VCaP (cell line): Measurements from ENCODE around the gene RHOT2.

Source experiments
- H3K27ac ChIP-seq: fragments of 450-650 bp; 2 replicates; pipeline ENCODE4 v1.5.1; 2017
- TF ChIP-seq, protein P1 (sequence below): fragments of 450-650 bp; conservative IDR thresholded peaks from 2 replicates; pipeline ENCODE4 v1.5.1; 2017; ENCODE audit warnings: mild to moderate bottlenecking, moderate library complexity

RHOT2 gene

DNA sequence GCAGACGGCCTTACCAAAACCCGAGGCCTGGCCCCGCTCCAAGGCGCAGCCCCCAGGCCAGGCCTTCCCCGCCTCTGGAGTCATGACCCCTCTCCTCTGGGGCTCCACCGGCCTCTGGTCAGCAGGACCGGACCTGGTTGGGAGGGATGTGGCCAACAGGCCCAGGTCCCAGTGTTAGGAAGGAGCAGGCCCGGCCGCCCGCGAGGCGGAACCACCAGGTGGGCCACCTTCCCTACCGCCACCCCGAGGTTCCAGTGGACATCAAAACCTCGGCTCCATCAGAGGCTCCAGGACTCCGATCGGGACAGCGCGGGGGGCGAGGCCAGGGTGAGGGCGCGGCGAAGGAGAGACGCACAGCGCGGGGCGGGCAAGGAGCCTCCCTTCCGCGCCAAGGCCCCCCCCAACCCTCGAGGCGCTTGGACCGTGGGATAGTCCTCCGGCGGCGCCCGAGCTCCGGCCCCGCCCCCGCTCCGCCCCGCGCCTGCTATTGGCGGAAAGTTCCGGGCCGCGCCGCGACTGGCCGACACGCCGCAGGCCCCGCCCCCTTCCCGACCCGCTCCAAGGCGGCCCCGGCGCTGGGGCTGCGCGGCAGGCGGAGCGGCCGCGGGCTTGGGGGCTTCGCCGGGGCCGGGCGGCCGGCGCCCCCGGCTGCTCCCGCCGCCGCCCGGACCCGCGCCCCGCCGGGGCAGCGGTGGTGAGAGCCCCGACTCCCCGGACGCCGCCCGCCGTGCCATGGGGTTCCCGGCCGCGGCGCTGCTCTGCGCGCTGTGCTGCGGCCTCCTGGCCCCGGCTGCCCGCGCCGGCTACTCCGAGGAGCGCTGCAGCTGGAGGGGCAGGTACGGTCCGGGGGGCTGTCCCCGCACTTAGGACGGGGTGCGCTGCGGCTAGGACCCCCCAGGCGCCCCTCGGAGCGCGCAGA lies 46.9 kb downstream of the RHOT2 start, which contains the start of gene METRN:
TSS of gene METRN (plus strand) at position 561 of the 919 bp plus-strand sequence. CDS start at position 733, 172 bp downstream.
- H3K27ac ChIP-seq = peak within 1 kb of the TSS; percentile 53
- TF ChIP-seq, protein P1, sequence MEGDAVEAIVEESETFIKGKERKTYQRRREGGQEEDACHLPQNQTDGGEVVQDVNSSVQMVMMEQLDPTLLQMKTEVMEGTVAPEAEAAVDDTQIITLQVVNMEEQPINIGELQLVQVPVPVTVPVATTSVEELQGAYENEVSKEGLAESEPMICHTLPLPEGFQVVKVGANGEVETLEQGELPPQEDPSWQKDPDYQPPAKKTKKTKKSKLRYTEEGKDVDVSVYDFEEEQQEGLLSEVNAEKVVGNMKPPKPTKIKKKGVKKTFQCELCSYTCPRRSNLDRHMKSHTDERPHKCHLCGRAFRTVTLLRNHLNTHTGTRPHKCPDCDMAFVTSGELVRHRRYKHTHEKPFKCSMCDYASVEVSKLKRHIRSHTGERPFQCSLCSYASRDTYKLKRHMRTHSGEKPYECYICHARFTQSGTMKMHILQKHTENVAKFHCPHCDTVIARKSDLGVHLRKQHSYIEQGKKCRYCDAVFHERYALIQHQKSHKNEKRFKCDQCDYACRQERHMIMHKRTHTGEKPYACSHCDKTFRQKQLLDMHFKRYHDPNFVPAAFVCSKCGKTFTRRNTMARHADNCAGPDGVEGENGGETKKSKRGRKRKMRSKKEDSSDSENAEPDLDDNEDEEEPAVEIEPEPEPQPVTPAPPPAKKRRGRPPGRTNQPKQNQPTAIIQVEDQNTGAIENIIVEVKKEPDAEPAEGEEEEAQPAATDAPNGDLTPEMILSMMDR = no peak

DNA sequence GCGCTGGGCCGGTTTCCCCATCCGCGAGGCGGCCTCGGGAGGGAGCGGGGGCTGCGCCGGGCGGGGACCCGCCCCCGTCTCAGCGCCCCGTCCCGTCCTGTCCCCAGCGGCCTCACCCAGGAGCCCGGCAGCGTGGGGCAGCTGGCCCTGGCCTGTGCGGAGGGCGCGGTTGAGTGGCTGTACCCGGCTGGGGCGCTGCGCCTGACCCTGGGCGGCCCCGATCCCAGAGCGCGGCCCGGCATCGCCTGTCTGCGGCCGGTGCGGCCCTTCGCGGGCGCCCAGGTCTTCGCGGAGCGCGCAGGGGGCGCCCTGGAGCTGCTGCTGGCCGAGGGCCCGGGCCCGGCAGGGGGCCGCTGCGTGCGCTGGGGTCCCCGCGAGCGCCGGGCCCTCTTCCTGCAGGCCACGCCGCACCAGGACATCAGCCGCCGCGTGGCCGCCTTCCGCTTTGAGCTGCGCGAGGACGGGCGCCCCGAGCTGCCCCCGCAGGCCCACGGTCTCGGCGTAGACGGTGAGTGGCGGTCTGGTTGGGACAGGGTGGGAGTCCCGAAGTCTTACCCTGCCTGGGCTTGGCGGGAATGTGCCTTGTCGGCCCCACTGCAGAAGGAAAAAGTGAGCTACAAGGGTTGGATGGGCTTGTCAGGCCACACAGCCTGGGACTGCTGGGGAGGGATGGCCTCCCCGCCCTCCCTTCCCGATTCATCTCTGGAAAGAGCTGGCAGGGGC lies 47.7 kb downstream of the RHOT2 start:
- peak overlapping the region; percentile 53 for H3K27ac ChIP-seq
- TF ChIP-seq, protein P1 = peak; percentile 14; the same call in 1 of the 2 replicates

DNA sequence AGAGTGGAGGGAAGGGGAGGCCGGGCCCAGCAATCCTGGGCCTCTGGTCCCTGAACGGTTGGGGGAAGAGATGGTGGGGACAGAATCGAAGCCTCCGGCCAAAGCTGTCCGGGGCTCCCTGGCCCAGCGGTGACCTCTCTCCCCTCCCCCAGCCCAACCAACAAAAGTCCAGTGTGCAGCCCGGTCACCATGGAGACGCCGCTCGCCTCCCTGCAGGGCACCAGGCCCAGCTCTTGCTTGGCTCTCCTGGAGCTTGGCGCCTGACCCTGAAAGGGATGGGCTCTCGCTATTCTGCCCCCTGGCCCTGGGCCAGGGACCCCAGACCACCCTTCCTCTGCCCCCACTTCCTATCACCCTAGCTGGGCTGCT lies 48.3 kb downstream of the RHOT2 start:
- H3K27ac ChIP-seq = peak overlapping the region; percentile 53
- TF ChIP-seq, protein P1 = no peak

DNA sequence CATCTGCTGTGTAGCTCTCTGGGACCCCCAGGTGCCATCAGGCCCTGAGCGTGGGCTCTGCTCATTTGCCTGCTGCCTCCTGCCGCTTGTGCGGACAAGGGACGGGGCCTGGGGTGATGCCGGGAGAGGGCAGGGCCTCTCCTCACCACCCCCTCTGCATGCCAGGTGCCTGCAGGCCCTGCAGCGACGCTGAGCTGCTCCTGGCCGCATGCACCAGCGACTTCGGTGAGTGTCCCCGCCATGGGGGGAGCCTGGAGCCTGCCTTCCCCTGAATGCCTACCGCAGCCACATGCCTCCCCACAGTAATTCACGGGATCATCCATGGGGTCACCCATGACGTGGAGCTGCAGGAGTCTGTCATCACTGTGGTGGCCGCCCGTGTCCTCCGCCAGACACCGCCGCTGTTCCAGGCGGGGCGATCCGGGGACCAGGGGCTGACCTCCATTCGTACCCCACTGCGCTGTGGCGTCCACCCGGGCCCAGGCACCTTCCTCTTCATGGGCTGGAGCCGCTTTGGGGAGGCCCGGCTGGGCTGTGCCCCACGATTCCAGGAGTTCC lies 48.9 kb downstream of the RHOT2 start:
- no peak overlapping the region; the same call in 1 of the 2 replicates for H3K27ac ChIP-seq
- TF ChIP-seq, protein P1 = no peak

DNA sequence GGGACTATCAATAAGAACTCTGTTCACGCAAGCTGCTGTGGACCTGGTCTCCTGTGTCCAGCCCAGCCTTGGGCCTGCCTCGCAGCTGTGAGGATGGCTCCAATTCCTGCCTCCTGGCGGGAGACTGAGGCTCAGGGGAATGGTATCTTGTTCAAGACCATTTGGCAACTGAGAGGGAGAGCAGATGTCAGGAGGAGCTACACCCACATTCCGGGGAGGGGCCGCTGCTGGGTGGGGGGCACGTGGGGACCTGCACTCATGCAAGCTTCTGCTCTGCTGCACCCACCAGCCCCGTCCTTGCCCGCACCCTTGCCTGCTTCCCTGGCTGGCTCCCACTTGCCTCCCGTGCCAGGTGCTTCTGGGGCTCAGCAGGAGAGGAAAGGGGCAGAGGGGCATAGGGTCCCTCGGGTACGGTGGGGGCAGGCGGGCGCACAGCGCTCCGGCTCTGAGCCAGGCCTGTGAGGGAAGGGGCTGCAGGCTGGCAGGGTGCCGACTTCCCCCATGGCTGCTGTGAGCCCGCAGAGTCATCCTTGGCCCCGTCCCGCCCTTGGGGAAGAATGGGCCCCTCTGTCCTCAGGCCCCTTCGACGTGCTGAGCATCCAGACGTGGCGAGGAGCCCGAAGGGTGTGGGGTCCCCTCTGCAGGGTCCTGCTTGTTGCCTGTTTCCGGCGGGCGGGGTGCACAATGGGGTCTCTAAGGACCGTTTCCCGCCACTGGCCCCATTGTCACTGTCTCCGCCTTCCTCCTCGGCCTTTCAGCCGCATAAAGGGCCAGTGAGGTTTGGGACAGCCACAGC lies 49.7 kb downstream of the RHOT2 start:
- 0 out of 2 replicates have a peak overlapping the region, but pooled peaks have one; percentile 93 for H3K27ac ChIP-seq
- TF ChIP-seq, protein P1 = no peak

DNA sequence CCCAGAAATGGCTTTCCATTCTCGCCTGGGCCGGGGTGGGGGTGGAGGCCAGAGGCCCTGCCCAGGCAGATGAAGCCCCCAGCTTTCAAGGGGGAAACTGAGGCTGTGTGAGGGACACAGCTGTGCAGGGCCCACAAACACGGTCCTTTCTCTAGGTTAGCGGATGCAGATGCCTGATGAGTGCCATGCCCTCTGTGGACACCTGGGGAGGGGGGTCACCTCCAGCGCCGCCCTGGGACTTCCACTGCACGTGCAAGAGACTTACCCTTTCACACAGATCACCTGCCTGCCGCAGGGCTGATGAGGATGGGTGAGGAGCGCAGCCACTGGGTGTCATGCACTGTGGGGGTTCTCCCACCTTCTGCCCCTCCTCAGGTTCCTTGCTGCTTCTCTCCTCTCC lies 50.5 kb downstream of the RHOT2 start:
- TF ChIP-seq, protein P1 = no peak
- H3K27ac ChIP-seq = 0 out of 2 replicates have a peak overlapping the region, but pooled peaks have one; percentile 93
